K562 (cell line): ENCODE results near the gene FAM193A. TPM values are rescaled to one million over a fixed set of nuclear protein-coding genes. Genes with fewer than 3 reads are reported as not detected.

Source experiments
- CBX1 ChIP-seq: sonication (generic); IDR thresholded peaks from 2 replicates; pipeline ENCODE4 v1.6.1; 2016; ENCODE audit warnings: antibody characterized with exemption, low read depth, mild to moderate bottlenecking
- DPF2 ChIP-seq: fragments of 450-650 bp; IDR thresholded peaks from 2 replicates; pipeline ENCODE4 v1.6.1; 2016
- EHMT2 ChIP-seq: fragments of 450-650 bp; IDR thresholded peaks from 2 replicates; pipeline ENCODE4 v1.6.1; 2018; ENCODE audit warnings: antibody characterized with exemption
- ERF ChIP-seq: fragments of 450-650 bp; formaldehyde crosslinking; IDR thresholded peaks from 2 replicates; pipeline ENCODE4 v1.4.0; 2020; ENCODE audit warnings: mild to moderate bottlenecking, mixed read lengths
- NR4A1 ChIP-seq, 2 experiments: fragments of 250-450 bp in 1 of 2; fragments of 450-650 bp in 1 of 2; sonication (Bioruptor Pico) in 1 of 2; IDR thresholded peaks; 2 replicates each; pipeline versions ENCODE4 v1.4.0 to v1.6.1; 2016 to 2020; ENCODE audit warnings: mild to moderate bottlenecking in 2 of 2, missing compliant biosample characterization in 1 of 2, missing genetic modification characterization in 1 of 2, moderate library complexity in 1 of 2
- RBM14 ChIP-seq: fragments of 200-400 bp; formaldehyde crosslinking; IDR thresholded peaks from 2 replicates; pipeline ENCODE4 v1.6.1; 2018; ENCODE audit warnings: low read depth, mild to moderate bottlenecking, low read length, moderate library complexity, borderline replicate concordance; ENCODE audit not compliant: insufficient read depth
- SETDB1 ChIP-seq: IDR thresholded peaks from one replicate; pipeline ENCODE4 v1.6.1; 2012; ENCODE audit warnings: low read length, control low read depth, inconsistent platforms
- ZNF408 ChIP-seq: fragments of 250-450 bp; sonication (Bioruptor Pico); IDR thresholded peaks from 2 replicates; pipeline ENCODE4 v1.4.0; 2020; ENCODE audit warnings: low read depth, mild to moderate bottlenecking, moderate library complexity
- ZNF586 ChIP-seq: fragments of 450-650 bp; formaldehyde crosslinking; conservative IDR thresholded peaks from 2 replicates; pipeline ENCODE4 v1.4.0; 2020; ENCODE audit warnings: mild to moderate bottlenecking, moderate library complexity
- ZNF764 ChIP-seq: fragments of 250-450 bp; sonication (Bioruptor Pico); IDR thresholded peaks from 2 replicates; pipeline ENCODE4 v1.4.0; 2020; ENCODE audit warnings: low read depth, mild to moderate bottlenecking, moderate library complexity
- polyA plus RNA-seq, 8 experiments: library from polyadenylated mRNA; depleted of rRNA in 4 of 8; stranded (reverse) in 5 of 8; unstranded in 3 of 8; fragments of >200 nt; fragmentation: Nextera tagmentation in 2 of 8; fragmentation: Illumina TruSeq in 1 of 8; extraction: Ambion mirVana in 2 of 8; extraction: Trizol in 1 of 8; gene quantifications; 2 replicates each; pipeline versions ENCODE4 v1.2.1 to v1.2.3, GENCODE V29; 2011 to 2014; ENCODE audit warnings: inconsistent platforms in 1 of 8, missing spikeins in 1 of 8
- total RNA-seq, 7 experiments: library from RNA; depleted of rRNA in 6 of 7; stranded (reverse); fragments of >200 nt in 6 of 7; fragmentation: Illumina TruSeq in 2 of 7; extraction: Trizol in 2 of 7; gene quantifications; 2 replicates each; pipeline versions ENCODE4 v1.2.1 to v1.2.3, GENCODE V29; 2011 to 2021; ENCODE audit warnings: low replicate concordance in 1 of 7
- TF ChIP-seq, protein P1 (sequence below): IDR thresholded peaks from 3 replicates; pipeline ENCODE4 v1.6.1; 2011; ENCODE audit warnings: borderline replicate concordance, mild to moderate bottlenecking, moderate library complexity; ENCODE audit not compliant: insufficient read length; ENCODE audit errors: extremely low read depth
- TF ChIP-seq, protein P2 (sequence below): fragments of 450-650 bp; IDR thresholded peaks from 2 replicates; pipeline ENCODE4 v1.6.1; 2016; ENCODE audit warnings: low read depth, mild to moderate bottlenecking, moderate library complexity
- TF ChIP-seq, protein P3 (sequence below): fragments of 250-450 bp; sonication (Bioruptor Pico); IDR thresholded peaks from 2 replicates; pipeline ENCODE4 v1.8.0; 2021; ENCODE audit warnings: moderate library complexity, mild to moderate bottlenecking, inconsistent platforms

FAM193A gene
- total and polyA plus RNA-seq, 9 of the 15 experiments (the other 6 are each of a cell fraction or from before 2014, with no cell fraction given): 0.46 to 24.6 (median 9.6) TPM

DNA sequence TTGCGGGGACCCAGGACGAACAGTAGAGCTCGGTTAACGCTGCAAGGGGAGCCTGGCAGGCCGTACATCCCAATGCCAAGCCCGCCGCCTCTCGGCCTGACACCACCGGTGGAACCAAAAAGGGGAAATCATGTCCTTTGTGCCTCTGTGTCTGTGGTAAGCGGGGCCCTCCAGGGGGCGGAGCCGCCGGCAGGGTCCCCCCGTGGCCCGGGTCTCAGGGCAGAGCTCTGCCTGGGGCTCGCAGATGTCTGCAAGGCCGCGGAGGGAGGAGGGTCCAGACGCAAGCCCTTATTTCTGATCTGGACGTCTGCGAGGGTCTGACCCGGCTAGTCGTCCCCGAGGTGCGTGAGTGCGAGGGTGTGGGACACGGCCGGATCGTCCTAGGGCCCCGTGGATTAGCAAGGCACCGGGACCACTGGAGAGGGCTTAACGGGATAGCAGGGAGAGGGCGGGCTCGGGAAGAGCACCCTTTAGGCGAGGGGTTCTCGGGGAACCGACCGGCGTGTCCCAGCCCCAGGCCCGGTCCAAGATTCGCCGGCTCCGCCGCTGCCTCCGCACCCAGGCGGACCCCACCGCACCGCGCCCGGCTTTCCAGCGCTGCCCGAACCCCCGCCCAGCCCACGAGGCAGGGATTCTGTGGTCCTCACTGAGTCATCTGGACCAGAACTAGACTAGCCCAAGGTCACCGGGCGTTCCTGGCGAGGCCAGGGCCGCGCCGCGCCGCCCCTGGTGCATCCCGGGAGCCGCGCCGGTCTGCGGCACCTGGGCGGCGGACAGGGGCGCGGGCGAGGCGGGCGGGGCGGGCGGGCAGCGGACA is 863 bp upstream of the FAM193A start (continued):
- TF ChIP-seq, protein P1, sequence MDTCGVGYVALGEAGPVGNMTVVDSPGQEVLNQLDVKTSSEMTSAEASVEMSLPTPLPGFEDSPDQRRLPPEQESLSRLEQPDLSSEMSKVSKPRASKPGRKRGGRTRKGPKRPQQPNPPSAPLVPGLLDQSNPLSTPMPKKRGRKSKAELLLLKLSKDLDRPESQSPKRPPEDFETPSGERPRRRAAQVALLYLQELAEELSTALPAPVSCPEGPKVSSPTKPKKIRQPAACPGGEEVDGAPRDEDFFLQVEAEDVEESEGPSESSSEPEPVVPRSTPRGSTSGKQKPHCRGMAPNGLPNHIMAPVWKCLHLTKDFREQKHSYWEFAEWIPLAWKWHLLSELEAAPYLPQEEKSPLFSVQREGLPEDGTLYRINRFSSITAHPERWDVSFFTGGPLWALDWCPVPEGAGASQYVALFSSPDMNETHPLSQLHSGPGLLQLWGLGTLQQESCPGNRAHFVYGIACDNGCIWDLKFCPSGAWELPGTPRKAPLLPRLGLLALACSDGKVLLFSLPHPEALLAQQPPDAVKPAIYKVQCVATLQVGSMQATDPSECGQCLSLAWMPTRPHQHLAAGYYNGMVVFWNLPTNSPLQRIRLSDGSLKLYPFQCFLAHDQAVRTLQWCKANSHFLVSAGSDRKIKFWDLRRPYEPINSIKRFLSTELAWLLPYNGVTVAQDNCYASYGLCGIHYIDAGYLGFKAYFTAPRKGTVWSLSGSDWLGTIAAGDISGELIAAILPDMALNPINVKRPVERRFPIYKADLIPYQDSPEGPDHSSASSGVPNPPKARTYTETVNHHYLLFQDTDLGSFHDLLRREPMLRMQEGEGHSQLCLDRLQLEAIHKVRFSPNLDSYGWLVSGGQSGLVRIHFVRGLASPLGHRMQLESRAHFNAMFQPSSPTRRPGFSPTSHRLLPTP: no peak
- TF ChIP-seq SETDB1 (no peak), DPF2 (no peak), ZNF586 (CRISPR knock-in tag) (no peak), ZNF764 (CRISPR knock-in tag) (no peak), CBX1 (peak; percentile 65; the same call in 1 of the 2 replicates), NR4A1 (CRISPR knock-in tag; IDR thresholded peaks at IDR 0.05) (no peak), NR4A1 (tag; IDR thresholded peaks at IDR 0.05) (no peak), ZNF408 (CRISPR knock-in tag) (no peak), EHMT2 (no peak), RBM14 (0 out of 2 replicates have a peak, but pooled peaks have one; percentile 38), ERF (CRISPR knock-in tag) (no peak; the same call in 1 of the 2 replicates)
- TF ChIP-seq, protein P2, sequence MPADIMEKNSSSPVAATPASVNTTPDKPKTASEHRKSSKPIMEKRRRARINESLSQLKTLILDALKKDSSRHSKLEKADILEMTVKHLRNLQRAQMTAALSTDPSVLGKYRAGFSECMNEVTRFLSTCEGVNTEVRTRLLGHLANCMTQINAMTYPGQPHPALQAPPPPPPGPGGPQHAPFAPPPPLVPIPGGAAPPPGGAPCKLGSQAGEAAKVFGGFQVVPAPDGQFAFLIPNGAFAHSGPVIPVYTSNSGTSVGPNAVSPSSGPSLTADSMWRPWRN: no peak
- TF ChIP-seq, protein P3, sequence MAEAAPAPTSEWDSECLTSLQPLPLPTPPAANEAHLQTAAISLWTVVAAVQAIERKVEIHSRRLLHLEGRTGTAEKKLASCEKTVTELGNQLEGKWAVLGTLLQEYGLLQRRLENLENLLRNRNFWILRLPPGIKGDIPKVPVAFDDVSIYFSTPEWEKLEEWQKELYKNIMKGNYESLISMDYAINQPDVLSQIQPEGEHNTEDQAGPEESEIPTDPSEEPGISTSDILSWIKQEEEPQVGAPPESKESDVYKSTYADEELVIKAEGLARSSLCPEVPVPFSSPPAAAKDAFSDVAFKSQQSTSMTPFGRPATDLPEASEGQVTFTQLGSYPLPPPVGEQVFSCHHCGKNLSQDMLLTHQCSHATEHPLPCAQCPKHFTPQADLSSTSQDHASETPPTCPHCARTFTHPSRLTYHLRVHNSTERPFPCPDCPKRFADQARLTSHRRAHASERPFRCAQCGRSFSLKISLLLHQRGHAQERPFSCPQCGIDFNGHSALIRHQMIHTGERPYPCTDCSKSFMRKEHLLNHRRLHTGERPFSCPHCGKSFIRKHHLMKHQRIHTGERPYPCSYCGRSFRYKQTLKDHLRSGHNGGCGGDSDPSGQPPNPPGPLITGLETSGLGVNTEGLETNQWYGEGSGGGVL (CRISPR knock-in tag): no peak
